HepG2 (cell line): ENCODE results near the gene SNX13. TPM values are rescaled to one million over a fixed set of nuclear protein-coding genes. Genes with fewer than 3 reads are reported as not detected.
A peak's percentile ranks its signal among the peaks of the same experiment; 100 is the strongest.

Experiments used
- ATAC-seq: fragments of 200-7000 bp; cut with Tn5 transposase; 3 replicates; pipeline ENCODE4 v1.9.1; 2020; ENCODE audit warnings: mild to moderate bottlenecking, moderate library complexity
- BruUV-seq: library from RNA; stranded (reverse); fragments of 400-500 nt; replicated peaks from 2 replicates; lab custom pipeline; 2021; lab: Mats Ljungman, UMichigan
- CTCF ChIA-PET: fragments of 300-600 bp; formaldehyde crosslinking; extraction: SDS; loops from one replicate; lab custom pipeline; 2021; ENCODE audit warnings: low total read pairs, inconsistent platforms, low intra/inter-chr PET ratio; lab: Yijun Ruan, JAX
- POLR2A ChIA-PET: fragments of 350-600 bp; sonication (Branson Sonifier 250); formaldehyde crosslinking; loops from one replicate; lab custom pipeline; 2020; ENCODE audit warnings: antibody characterized with exemption, inconsistent platforms; lab: Yijun Ruan, JAX
- DNase-seq: peaks from one replicate; pipeline ENCODE4 v3.0.0-alpha.2; 2015; ENCODE audit warnings: low spot score
- FAIRE-seq: peaks from 3 replicates; lab custom pipeline; 2011; peaks lifted over from hg19 to GRCh38; lab: Jason Lieb, UNC
- H2AFZ ChIP-seq: one replicate; pipeline ENCODE4 v1.6.1; 2011; ENCODE audit warnings: low read length, inconsistent platforms
- H3K27ac ChIP-seq: fragments of 300-600 bp; 3 replicates; pipeline ENCODE4 v1.8.0; 2011; ENCODE audit warnings: mixed run types, mild to moderate bottlenecking, mixed read lengths, low read length, inconsistent platforms; ENCODE audit not compliant: insufficient read depth; ENCODE audit errors: extremely low read length
- H3K27me3 ChIP-seq, 2 experiments: fragments of 200-600 bp in 1 of 2; 2 replicates in 1 of 2; 3 replicates in 1 of 2; pipeline versions ENCODE4 v1.6.0 to v1.8.0; 2011; ENCODE audit warnings: low read length in 2 of 2, mild to moderate bottlenecking in 2 of 2, moderate library complexity in 2 of 2, inconsistent platforms in 1 of 2; ENCODE audit not compliant: insufficient read depth in 2 of 2, control insufficient read depth in 1 of 2
- H3K36me3 ChIP-seq, 2 experiments: fragments of 200-600 bp in 1 of 2; replicated peaks in 1 of 2; 2 replicates in 1 of 2; 3 replicates in 1 of 2; pipeline versions ENCODE4 v1.5.1 to v1.8.0; 2011; ENCODE audit warnings: low read length in 2 of 2, inconsistent platforms in 1 of 2; ENCODE audit not compliant: insufficient read depth in 2 of 2, control insufficient read depth in 1 of 2
- H3K4me1 ChIP-seq: 2 replicates; pipeline ENCODE4 v1.5.1; 2012; ENCODE audit warnings: low read length, inconsistent platforms; ENCODE audit not compliant: insufficient read depth
- H3K4me2 ChIP-seq: 2 replicates; pipeline ENCODE4 v1.6.0; 2011; ENCODE audit warnings: low read depth, low read length, inconsistent platforms
- H3K4me3 ChIP-seq, 3 experiments: fragments of 200-600 bp in 1 of 3; sonication (generic), shearing (Covaris generic) in 1 of 3; replicated peaks in 1 of 3; 2 replicates each; pipeline ENCODE4 v1.5.1; 2011 to 2016; ENCODE audit warnings: low read length in 3 of 3, inconsistent platforms in 2 of 3, low read depth in 2 of 3, mild to moderate bottlenecking in 2 of 3, control low read depth in 1 of 3, mixed read lengths in 1 of 3; ENCODE audit not compliant: insufficient read depth in 1 of 3
- H3K79me2 ChIP-seq: one replicate; pipeline ENCODE4 v1.6.1; 2011; ENCODE audit warnings: low read length, inconsistent platforms; ENCODE audit not compliant: insufficient read depth
- H3K9ac ChIP-seq: 2 replicates; pipeline ENCODE4 v1.6.0; 2011; ENCODE audit warnings: mild to moderate bottlenecking, low read depth, low read length, inconsistent platforms; ENCODE audit not compliant: insufficient read depth
- H3K9me3 ChIP-seq: 2 replicates; pipeline ENCODE4 v1.5.1; 2012; ENCODE audit warnings: mild to moderate bottlenecking, low read length
- H4K20me1 ChIP-seq: 2 replicates; pipeline ENCODE4 v1.6.0; 2011; ENCODE audit warnings: inconsistent platforms, mild to moderate bottlenecking, low read length, moderate library complexity; ENCODE audit not compliant: insufficient read depth
- HIVEP1 ChIP-seq: sonication (generic); formaldehyde crosslinking; IDR thresholded peaks from 2 replicates; pipeline ENCODE4 v1.4.0; 2020; ENCODE audit warnings: mild to moderate bottlenecking, missing genetic modification reagents
- MAFF ChIP-seq: IDR thresholded peaks from 2 replicates; pipeline ENCODE4 v1.6.1; 2011; ENCODE audit warnings: low read depth, low read length, improper control_type of control experiment
- MAFK ChIP-seq, 2 experiments: IDR thresholded peaks in 1 of 2; conservative IDR thresholded peaks in 1 of 2; 2 replicates each; pipeline ENCODE4 v1.6.1; 2011; ENCODE audit warnings: improper control_type of control experiment in 2 of 2, low read length in 2 of 2
- PRMT3 ChIP-seq: sonication (generic); formaldehyde crosslinking; IDR thresholded peaks from 2 replicates; pipeline ENCODE4 v1.8.1; 2022; ENCODE audit warnings: low read depth, mild to moderate bottlenecking, moderate library complexity, missing genetic modification reagents, borderline replicate concordance
- ZNF30 ChIP-seq: sonication (generic); formaldehyde crosslinking; IDR thresholded peaks from 2 replicates; pipeline ENCODE4 v1.5.0; 2020; ENCODE audit warnings: mild to moderate bottlenecking, missing genetic modification reagents
- WGBS: methylation state at CpG from one replicate; pipeline ENCODE4 v1.1.6; 2017; ENCODE audit warnings: low lambda C conversion rate; 5-methylcytosine and 5-hydroxymethylcytosine counted together
- in situ Hi-C: cut with HindIII; loops from 2 replicates; pipeline ENCODE4 v1.10.0; 2017; ENCODE audit warnings: low pct_unique_long_range_greater_than_20kb; ENCODE audit not compliant: extremely low pct_ligation_motif_present
- intact Hi-C: fragments of 100-400 bp; cut with micrococcal nuclease; formaldehyde crosslinking; loops from one replicate; pipeline ENCODE4 v1.10.0; 2022; ENCODE audit not compliant: unreplicated experiment
- polyA plus RNA-seq, 8 experiments: library from polyadenylated mRNA; depleted of rRNA in 3 of 8; stranded (reverse) in 7 of 8; unstranded in 1 of 8; fragments of >200 nt; fragmentation: Illumina TruSeq in 4 of 8; extraction: Trizol in 4 of 8; gene quantifications; 2 replicates each; pipeline versions ENCODE4 v1.2.1 to v1.2.3, GENCODE V29; 2011 to 2016; ENCODE audit warnings: low read depth in 4 of 8, missing spikeins in 1 of 8, mixed read lengths in 1 of 8; ENCODE audit not compliant: insufficient read depth in 1 of 8
- total RNA-seq, 5 experiments: library from RNA; depleted of rRNA; stranded (reverse); fragments of >200 nt; fragmentation: Illumina TruSeq; extraction: Trizol; gene quantifications; 2 replicates each; pipeline ENCODE4 v1.2.3, GENCODE V29; 2016; ENCODE audit warnings: low read depth in 1 of 5
- TF ChIP-seq, protein P1 (sequence below): sonication (generic); formaldehyde crosslinking; IDR thresholded peaks from 2 replicates; pipeline ENCODE4 v1.4.0; 2020; ENCODE audit warnings: missing genetic modification reagents, low read depth, mild to moderate bottlenecking, borderline replicate concordance
- TF ChIP-seq, protein P2 (sequence below): sonication (generic); formaldehyde crosslinking; conservative IDR thresholded peaks from 2 replicates; pipeline ENCODE4 v1.8.0; 2022; ENCODE audit warnings: missing genetic modification reagents

Gene SNX13
- total and polyA plus RNA-seq, 2 of the 13 experiments (the other 11 are each of a cell fraction or from before 2014, with no cell fraction given) = 14.3 to 32.3 TPM

DNA sequence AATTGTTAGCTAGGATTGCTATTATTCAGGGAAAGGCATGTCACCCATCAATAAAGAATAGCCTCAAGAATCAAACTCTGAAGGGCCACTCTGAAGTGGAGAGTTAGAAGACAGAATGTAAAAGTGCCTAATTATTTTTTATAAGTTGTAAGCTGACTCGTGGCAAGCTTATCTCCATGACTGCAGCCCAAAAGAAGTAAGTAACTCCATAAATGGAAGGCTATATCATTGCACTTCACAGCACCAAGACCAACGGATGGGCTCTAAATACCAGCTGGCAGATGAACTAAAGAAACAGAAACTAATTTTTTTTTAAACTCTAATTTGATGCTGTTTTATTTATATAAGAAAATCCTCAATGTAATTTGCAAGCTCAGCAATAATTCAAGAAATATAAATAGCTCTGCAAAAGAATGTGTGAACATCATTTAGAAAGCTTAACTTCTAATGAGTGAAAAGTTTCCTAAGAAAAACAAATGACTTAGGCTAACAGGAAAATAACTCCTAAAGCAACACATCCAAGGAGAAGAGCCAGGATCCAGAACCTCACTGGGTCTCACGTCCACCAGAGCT lies 165.5 kb downstream of the SNX13 start:
- TF ChIP-seq, protein P1, sequence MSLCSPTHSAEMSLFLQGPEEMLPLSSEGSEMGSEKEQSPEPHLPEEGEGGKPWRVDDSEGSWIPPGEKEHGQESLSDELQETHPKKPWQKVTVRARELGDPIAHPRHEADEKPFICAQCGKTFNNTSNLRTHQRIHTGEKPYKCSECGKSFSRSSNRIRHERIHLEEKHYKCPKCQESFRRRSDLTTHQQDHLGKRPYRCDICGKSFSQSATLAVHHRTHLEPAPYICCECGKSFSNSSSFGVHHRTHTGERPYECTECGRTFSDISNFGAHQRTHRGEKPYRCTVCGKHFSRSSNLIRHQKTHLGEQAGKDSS (CRISPR knock-in tag) = no peak
- TF ChIP-seq MAFK (conservative IDR thresholded peaks at IDR 0.05 in 1 of 2, IDR thresholded peaks at IDR 0.05 in 1 of 2; ENCODE audit: low read length in 2 of 2) (peak; percentile 93 to 99), MAFF (peak; percentile 97), ZNF30 (CRISPR knock-in tag) (no peak), HIVEP1 (CRISPR knock-in tag) (no peak), PRMT3 (no peak)
- TF ChIP-seq, all 625 proteins: peak for 2
- no peak for DNase-seq
- in situ Hi-C loops (loop anchor here (10.0 kb wide), 1 partner anchor 550 kb away; no protein-coding TSS in a partner anchor), intact Hi-C loops (loop anchor here (10.0 kb wide), 1 partner anchor 90 kb away; no protein-coding TSS in a partner anchor)
- H3K4me3 ChIP-seq = no peak overlapping the region
- BruUV-seq = no TSS peak
- no peak overlapping the region for H3K4me2 ChIP-seq
- no peaks in the 10 kb centered on the region for H3K27me3 ChIP-seq
- FAIRE-seq = no peak
- WGBS = 62% methylated on average over 3 of the region's 3 CpGs
- no peaks in the 10 kb centered on the region for H3K79me2 ChIP-seq
- ChIA-PET POLR2A (no interaction called here), CTCF (no interaction called here)
- H2AFZ ChIP-seq = no peak overlapping the region
- peaks cover 20% of the 10 kb centered on the region for H3K4me1 ChIP-seq
- no peaks in the 10 kb centered on the region for H3K9me3 ChIP-seq
- no peaks in the 10 kb centered on the region for H3K36me3 ChIP-seq
- H3K27ac ChIP-seq = no peak overlapping the region
- no peak overlapping the region for H3K9ac ChIP-seq
- ATAC-seq = no peak
- no peaks in the 10 kb centered on the region; the same call in 1 of the 2 replicates for H4K20me1 ChIP-seq

DNA sequence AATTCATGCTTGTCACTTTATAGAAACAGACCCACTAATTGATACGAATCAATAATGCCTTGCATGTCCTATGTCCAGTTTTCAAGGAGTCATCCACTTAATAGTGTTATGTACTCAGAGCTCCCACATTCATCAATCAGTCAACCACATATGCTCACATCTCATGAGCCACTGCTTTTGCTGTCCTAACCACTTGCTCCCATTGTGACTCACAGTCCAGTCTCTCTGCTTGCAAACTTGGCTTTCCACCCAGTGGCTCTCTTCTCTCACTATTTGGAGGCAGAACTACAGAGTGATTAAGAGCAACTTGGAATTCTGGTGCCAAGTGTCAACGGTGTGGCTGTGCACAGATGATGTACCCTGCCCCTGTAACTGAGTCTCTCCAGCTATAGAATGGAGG lies 166.0 kb downstream of the SNX13 start:
- TF ChIP-seq, protein P2, sequence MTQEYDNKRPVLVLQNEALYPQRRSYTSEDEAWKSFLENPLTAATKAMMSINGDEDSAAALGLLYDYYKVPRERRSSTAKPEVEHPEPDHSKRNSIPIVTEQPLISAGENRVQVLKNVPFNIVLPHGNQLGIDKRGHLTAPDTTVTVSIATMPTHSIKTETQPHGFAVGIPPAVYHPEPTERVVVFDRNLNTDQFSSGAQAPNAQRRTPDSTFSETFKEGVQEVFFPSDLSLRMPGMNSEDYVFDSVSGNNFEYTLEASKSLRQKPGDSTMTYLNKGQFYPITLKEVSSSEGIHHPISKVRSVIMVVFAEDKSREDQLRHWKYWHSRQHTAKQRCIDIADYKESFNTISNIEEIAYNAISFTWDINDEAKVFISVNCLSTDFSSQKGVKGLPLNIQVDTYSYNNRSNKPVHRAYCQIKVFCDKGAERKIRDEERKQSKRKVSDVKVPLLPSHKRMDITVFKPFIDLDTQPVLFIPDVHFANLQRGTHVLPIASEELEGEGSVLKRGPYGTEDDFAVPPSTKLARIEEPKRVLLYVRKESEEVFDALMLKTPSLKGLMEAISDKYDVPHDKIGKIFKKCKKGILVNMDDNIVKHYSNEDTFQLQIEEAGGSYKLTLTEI (CRISPR knock-in tag) = no peak
- TF ChIP-seq, all 625 proteins: peak for 0
- BruUV-seq = no TSS peak
- H3K79me2 ChIP-seq = no peaks in the 10 kb centered on the region
- no peak for ATAC-seq
- no peak overlapping the region for H3K4me2 ChIP-seq
- DNase-seq = no peak
- H2AFZ ChIP-seq = no peak overlapping the region
- H3K36me3 ChIP-seq = no peaks in the 10 kb centered on the region
- no peak overlapping the region for H3K9ac ChIP-seq
- intact Hi-C loops = loop anchor here (10.0 kb wide), 1 partner anchor 91 kb away; no protein-coding TSS in a partner anchor
- CTCF ChIA-PET = no interaction called here
- H3K9me3 ChIP-seq = no peaks in the 10 kb centered on the region
- in situ Hi-C loops = loop anchor here (10.0 kb wide), 1 partner anchor 551 kb away; no protein-coding TSS in a partner anchor
- peaks cover 20% of the 10 kb centered on the region for H3K4me1 ChIP-seq
- no peak for FAIRE-seq
- H4K20me1 ChIP-seq = no peaks in the 10 kb centered on the region; the same call in 1 of the 2 replicates
- 54% methylated on average over 2 of the region's 2 CpGs for WGBS
- no peak overlapping the region for H3K4me3 ChIP-seq
- H3K27me3 ChIP-seq = no peaks in the 10 kb centered on the region
- POLR2A ChIA-PET = no interaction called here
- H3K27ac ChIP-seq = no peak overlapping the region
